GM19025 (cell line): Measurements from ENCODE around the gene AGAP1.

Experiments used
- ATAC-seq: cut with Tn5 transposase; IDR thresholded peaks from one replicate; pipeline ENCODE4 v1.9.1; 2021; ENCODE audit warnings: mild to moderate bottlenecking, low read depth, moderate library complexity; ENCODE audit not compliant: unreplicated experiment

The AGAP1 gene

DNA sequence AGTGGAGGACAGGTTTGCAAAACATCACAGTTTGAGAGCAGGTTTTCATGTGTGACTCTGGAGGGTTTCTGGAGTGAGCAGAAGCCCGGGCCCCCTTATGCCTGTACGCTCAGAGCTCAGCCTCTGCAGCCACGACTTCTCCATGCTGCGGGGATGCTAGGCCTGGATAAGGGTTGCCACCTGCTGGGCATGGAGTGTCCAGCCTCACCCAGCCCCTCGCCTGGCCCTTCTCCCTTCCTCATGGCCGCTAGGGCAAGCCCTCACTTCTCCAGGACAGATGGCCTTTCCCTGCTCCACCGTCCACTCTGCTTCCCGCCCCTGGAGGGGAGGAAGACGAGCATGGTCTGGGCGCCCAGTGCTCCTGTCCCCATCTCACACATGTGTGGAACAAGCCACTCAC lies 355.6 kb downstream of the AGAP1 start:
- ATAC-seq, result no peak

DNA sequence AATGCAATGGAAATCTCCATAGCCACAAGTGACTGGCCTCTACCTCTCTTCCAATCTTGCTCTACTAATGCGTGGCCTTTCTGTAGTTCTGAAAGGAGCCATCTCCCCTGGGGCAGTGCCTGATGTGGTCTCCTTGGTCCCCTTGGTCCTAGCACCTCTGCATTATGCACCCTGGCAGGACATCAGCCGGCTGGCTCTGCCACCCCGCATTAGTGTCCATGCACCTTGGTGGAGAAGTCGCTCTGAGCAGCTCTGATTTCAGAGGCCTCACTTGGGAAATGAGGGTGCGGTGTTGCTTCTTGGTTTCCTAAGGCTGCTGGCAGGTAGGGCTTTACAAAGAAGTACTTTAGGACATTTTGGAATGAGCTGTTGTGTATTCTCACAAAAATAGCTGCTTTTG lies 356.4 kb downstream of the AGAP1 start:
- ATAC-seq, result no peak

DNA sequence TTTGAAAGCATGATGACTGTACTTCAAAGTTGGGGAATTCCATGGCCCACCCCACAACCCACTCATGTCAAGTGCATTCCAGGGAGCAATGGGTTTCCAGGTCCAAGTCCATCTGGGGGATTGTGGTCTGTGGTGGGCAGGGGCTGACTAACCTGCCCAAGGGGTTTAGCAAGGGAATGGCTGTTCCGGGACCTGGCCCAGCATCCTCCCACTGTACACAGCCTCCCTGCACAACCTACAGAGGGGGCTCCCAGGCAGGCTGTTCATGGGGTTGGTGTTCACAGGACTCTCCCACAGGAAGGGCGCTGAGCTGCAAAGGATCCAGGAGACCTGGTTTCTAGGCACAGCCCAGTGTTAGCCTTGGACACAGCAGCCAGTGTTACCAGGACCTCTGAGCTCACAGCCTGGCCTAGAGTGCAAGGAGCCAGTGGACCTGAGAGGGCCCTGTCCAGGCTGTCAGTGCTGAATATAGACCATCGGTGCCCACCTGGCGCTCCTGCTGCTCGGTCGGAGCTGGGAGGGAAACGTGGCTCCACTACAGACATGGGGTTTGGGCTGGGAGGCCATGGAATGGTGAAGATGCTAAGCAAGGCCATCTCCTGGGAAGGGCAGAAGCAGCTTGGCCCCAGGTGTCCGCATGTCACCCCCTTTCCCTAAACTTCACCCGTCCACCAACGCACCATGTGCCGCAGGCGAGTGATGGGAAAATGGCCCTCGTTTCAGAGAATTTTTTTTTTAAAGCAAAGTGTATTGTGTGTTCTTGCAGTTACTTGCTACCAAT lies 357.1 kb downstream of the AGAP1 start:
- no peak for ATAC-seq

DNA sequence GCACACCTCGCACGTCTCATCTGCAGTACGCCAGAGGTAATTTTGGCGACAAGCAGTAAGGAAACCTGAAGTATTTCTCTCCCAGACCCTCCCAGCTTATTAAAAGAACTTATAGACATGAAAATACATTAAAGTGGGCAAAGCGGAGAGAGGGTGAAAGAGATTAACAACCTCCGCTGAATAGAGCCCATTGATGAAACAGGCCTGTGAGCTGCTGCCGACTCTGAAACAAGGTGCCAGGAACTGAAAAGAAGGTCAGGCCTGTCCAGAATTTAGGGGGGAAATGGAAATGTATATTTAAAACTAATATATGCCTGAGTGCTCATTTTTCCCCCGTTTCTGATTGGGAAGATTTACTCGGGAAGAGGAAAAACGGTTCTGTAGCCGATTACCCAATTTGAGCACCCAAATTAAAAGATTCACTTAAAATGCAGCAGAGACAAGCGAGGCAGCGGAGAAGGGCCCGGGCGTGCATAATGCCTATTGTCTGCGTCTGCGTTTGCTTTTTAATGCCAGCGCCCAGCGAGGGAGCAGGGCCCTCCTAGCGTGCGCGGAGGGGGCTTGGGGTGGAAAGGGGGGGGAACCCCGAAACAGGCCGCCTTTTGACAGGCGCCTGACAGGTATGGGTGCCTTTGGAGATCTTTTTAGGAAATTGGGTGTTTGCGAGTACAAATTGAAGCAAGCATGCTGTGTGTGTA lies 358.1 kb downstream of the AGAP1 start:
- no peak for ATAC-seq

DNA sequence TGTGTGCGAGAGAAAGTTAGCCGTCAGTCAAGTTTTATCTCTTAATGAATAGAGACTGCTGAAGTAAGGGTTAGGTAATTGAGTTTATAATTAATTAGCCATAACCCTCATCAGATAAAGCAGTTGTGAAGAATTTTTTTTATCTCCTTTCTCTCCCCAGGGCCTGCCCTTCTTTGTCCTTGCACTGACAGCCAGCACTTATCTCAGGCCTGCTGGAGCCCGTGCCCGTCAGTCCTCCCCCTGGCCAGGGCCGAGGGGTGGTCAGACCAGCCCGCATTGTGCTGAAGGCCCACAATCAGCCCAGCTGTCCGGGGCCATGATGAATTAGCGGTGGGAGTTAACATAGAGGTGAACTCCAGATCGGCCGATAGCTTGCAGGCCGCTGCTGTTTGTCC lies 358.7 kb downstream of the AGAP1 start:
- no peak for ATAC-seq

DNA sequence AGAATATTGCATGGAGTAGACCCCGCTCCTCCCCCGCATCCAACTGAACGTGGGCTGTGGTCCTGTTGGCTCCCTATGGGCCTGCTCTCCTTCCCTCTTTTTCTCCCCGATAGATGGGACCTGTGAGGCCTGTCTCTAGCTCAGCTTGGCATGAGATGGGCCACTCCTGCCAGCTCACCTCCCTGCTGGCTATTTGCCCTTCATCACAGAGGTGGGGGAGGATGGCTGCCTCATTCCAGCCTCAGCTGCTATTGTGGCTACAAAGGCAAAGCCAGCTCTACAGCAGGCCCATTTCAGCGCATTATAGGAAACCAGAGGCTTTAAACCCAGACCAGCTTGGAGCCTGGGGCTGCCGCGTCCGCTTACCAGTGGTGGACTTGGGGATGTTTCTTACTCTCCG lies 360.4 kb downstream of the AGAP1 start:
- no peak for ATAC-seq

DNA sequence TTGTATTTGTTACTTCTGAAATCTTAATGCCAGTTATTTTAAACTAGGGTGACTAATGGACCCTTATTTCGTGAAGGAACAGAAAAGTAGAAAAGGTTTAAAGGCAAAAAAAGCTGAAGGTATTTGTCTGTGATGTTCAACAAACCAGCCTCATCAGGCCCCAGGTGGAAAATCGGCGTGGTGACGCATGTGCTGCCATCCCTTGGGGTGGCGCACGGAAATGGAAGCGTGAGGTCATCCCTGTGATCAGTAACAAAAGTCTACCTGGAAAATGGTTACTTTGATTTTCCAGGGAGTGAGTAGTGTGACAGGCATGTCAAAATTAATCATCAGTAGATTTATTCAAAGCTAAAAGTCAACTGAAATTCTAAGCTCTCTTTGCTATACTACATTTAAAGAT lies 361.2 kb downstream of the AGAP1 start:
- ATAC-seq, result no peak

DNA sequence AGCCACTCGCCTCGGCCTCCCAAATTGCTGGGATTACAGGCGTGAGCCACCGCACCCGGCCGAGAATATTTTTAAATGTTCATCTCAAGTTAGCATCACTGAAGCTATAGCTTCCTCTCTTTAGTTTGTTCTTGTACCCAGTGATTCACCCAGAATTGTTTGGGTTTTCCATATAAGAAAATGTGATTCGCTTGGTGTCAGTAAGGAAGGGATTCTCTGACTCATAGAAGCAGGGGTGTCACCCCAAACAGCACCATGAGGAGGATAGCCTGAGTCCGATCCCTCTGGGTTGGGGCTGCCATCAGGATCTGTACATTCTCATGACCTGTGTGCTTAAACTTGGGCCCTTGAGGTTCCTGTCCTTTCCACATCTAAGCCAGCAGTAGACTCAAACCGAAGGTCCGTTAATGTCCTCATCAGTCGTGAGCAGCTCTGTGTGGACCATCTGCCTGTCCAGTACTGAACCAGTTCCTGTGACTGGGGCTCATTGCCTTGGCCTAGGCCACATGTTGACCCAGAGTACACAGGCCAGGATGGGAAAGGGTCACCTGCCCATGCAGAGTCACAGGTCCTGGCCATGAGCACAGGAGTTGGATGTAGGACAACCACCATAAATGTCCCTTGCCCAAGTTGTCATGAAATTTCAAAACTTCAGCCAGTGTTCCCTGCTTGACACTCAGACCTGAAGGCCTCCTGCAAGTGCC lies 362.5 kb downstream of the AGAP1 start:
- no peak for ATAC-seq

DNA sequence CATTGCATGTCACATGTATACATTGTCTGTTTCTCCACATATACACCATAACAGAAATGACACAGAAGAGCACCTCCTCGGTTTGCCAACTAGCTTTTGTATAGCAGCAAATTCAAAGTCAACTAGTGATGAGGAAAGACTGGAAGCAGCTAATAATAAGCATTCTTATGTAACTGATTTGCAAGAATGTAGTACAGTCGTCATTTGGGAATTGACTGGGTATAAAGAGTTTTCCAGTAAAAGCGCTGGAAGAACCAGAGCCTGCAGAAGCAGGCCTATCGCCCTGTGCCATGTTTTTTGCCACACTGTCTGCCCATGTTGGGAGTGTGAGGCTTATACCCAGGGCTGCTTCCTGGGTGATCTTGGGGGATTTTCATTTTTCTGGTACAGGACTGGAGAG lies 363.8 kb downstream of the AGAP1 start:
- no peak for ATAC-seq

DNA sequence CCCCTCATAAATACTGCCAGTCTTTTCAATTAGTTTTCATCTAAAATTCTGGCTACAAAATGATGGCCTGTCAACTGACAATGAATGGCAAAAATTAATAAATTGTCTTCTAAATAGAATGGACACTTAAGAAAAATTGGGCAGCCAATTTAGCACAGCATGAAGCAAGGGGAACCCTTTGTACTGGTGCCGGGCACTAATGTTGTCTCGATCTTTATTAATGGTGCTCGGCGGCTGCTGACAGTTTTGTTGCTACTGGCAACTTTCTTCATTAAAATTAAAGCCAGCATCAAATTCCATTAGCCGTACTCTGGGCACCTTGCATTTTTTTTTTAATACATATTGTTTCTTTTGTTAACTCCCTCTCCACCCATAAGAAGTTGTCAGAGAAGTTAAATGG lies 365.0 kb downstream of the AGAP1 start:
- ATAC-seq, result no peak

DNA sequence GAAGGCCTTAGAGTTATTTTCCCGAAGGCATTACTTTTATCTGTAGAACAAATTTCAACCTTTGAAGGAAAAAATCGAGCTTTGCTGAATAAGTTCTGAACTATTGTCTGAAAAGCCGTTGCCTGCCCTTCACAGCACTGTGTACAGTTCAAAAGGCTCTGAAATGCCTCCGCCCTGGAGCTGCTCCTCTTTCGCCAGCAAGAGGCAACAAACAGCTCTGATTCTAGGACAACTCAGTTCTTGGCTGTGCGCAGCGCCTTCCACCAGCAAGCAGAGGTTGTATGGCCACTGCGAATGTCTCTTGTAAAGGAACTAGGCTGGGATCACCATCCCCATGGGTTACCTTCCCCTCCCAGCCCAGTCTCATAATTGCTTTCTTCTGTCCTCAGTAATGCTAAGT lies 365.8 kb downstream of the AGAP1 start:
- no peak for ATAC-seq

DNA sequence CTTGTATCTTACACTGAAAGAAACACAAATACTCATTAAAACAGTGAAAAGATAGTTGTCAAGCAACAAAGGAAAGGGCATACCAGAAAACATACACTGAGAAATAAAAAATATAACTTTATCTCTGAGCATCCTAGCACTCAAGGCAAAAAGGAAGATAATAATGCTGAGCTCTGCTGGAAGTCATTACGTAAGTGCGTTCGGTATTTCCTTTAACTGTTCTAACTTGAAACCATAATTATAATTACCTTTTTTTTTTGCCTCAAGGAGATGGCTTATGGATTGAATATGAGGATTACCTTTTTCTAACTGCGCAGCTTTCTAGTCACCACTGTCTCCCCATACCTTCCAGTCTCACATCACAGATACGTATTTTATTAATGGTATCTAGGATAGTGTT lies 366.3 kb downstream of the AGAP1 start:
- no peak for ATAC-seq

DNA sequence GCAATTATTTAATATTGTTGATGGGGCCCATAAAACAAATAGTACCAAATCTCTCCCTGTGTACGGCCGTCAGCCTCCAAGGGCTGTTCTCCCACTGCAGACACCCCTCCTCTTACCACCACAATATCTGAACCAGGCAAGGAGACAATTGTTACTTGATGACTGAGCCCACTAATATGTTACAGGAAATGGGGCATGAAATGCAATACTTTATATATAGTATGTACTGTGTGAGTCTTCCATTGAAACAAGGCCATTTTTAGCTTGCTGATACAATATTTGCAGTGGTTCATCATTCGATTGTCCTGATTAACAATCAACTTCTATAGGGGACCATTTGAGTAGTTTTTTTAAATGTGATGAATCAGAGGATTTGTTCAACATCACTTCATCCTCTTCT lies 367.0 kb downstream of the AGAP1 start:
- no peak for ATAC-seq

DNA sequence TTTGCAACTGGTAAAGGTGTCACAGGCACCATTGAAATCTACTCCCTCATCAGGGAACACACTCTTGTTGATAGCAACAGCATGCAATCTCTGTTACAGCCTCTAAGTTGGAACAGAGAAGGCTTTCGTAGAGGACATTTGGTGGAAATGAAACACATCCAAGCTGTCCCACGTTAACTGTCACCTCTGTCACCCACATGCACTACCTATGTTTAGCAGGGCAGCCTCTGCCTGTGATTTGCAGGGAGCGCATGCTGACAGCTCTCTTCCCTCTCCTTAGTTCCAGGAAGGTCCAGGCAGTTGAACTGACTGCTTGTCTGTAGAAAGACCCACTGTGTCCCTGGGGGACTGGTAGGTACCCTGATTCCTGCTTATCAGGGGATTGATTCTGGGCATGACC lies 367.5 kb downstream of the AGAP1 start:
- no peak for ATAC-seq

DNA sequence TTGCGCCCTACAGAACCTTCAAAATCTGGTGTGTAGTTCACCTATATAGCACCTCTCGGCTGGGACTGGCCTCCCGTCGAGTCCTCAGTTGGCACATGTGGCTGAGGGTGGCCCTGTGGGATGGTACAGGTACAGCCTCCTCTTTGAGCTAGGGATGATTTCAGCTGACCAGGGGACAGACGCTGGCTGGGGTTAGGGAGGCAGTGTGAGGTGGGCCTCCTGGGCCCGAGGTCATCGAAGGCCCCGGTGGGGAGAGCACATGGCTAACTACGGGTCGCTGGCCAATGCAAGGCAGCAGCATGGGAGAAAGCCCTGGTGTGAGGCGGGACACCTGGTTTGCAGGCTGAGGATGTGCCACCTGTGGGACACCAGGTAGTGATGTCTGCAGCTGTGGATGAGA lies 369.6 kb downstream of the AGAP1 start:
- ATAC-seq, result no peak

DNA sequence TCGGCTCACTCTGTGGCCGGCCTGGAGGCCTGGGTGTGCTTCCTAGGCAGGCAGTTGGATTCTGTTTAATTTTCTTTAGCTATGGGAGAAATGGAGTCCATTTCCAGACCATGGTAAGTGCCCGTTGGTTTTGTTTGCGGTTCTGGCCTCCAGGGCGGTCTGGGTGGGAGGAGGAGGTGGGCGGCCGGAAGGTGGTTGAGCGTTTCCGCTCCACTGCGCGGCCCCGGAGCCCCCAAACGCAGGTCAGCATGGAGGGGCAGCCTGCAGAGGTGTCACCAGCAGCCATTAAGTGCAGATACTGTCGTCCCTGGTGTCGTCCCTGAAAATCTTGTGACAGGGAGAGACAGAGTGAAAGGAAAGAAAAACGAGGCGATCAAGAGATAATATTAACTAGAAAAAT lies 370.5 kb downstream of the AGAP1 start:
- ATAC-seq, result no peak

DNA sequence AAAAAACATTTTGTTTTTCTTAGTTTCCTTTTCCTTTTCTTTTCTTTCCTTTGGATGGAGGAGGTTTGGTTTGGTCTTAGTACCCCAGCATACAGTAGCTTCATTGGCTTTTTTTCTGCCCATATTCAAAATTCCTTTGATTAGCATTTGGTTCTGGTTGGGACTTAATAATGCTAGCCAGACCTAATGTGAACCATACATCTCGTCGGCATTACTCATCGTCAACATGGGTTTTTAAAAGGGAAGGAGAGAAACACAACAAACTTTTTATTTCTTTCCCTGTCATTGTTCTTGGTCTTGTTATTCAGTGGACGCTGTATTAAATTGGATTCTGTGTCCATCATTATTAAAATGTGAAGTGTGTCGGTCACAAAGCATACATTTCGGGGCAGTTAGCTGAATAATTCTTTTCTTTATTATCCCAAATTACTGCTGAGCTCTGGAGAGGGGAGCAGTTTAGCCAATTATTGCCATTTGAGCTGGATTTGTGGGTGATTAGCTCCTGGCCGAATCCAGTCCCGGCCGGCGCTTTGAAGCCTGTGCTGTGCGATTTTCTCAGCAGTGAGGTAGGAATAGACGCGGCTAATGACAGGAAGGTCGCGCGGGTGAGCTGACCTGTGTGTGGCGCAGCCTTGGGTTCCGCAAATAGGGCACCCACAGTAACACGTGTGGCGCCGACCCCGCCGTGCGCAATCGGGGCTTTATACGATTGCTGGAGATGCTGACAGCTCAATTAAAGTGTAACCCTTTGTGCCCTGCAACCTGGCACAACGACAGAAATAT lies 371.1 kb downstream of the AGAP1 start:
- no peak for ATAC-seq

DNA sequence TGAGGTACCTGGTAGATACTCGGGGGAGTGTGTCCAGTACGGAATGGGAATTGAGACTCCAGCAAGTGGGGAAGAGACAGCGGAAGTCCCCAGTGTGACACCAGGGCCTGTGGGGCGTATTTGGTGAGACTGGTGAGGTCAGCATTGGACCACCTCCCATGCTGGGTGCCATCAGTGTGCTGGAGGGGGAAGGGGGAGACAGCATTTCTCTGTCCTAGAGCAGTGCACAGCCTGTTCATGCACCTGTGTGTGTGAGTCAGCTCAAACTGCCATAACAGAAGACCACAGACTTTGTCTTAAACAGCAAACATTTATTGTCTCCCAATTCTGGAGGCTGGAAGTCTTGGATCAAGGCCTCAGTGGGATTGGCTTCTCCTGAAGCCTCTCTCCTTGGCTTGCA lies 372.5 kb downstream of the AGAP1 start:
- ATAC-seq, result no peak

DNA sequence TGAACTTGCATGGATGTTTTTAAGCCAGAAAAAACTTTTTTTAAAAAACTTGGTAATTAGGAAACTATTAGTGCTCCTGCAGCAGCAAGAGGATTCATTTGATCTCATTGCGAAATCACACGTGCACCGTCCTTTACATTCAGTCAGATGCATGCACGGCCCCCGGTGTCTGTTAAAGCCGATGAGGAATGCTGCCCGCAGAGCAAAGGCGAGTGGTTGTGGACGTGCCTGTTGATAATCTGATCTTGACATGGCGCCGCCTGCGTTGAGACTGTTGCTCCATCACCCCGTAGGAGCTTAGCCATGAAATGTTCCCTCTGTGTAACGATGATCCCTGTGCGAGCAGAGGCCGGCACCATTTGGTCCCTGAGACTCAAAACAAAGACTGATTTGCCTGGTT lies 374.4 kb downstream of the AGAP1 start:
- no peak for ATAC-seq

DNA sequence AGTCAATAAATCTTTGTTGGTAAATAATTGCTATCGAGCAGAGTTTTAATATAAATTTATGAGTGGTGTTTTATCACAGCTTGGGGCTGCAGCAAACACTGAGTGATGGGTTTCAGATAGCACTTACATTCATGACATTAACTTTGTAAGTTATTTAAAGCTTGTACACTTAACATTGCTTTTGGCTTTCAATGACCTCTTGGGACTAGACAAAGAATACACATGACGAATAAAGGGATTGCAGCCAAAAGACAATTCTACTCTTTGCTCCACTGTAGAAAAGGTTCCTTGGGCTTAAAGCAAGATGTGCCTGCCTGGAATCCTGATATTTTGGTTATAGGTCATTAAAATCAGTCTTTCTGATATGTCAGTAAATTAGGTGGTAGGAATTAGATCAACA lies 374.8 kb downstream of the AGAP1 start:
- no peak for ATAC-seq

DNA sequence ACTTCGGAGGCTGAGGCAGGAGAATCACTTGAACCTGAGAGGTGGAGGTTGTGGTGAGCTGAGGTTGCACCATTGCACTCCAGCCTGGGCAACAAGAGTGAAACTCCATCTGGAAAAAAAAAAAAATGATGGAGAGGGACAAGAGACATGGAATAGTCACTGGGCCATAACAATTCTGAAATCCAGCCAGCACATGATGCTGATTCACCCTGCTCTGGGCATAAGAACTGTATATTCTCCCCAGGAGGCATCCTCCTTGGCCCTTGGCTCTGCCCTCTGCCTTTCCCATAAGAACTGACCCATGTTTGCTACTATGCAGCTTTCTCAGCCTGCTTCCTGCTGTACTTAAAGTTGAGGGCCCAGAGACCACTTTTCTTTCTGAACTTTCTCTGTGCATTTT lies 376.7 kb downstream of the AGAP1 start:
- ATAC-seq, result no peak
